ENCODE results near the gene CACNA1I. TPM values are rescaled to one million over a fixed set of nuclear protein-coding genes. Genes with fewer than 3 reads are reported as not detected.

The CACNA1I gene
- total and polyA plus RNA-seq, 2 of the 8 experiments (the other 6 are each of a cell fraction or from before 2014, with no cell fraction given) = 0.77 to 1.2 TPM

GRCh38 chr22:39707816-39708215 lies 137.3 kb downstream of the CACNA1I start:
- Histone ChIP-seq H2BK20ac (ENCODE audit: low read length) (no peak overlapping the region), H4K8ac (ENCODE audit: extremely low read depth, insufficient read depth, low read length) (no peak overlapping the region), H3K9ac (replicated peaks in 1 of 4; ENCODE audit: extremely low read depth in 1 of 4, low read depth in 3 of 4, low read length in 3 of 4) (no peak overlapping the region), H3K4me2 (ENCODE audit: insufficient read depth in 1 of 2, low read depth in 2 of 2, low read length in 2 of 2) (no peak overlapping the region), H3K27ac (ENCODE audit: low read depth, low read length) (no peak overlapping the region), H4K5ac (ENCODE audit: insufficient read length, low read depth, low read length) (no peak overlapping the region), H3K4me1 (replicated peaks in 1 of 4; ENCODE audit: control insufficient read depth in 3 of 4, insufficient read depth in 4 of 4, low read length in 3 of 4) (peaks cover 0 to 8% (median 3%) of the 10 kb centered on the region in 4 experiments; a peak in 4 of 7 replicates), H2AFZ (ENCODE audit: low read length) (no peak overlapping the region), H4K91ac (replicated peaks; ENCODE audit: insufficient read length, low read length) (no peak overlapping the region), H2BK15ac (ENCODE audit: low read length) (no peak overlapping the region), H2AK5ac (ENCODE audit: low read depth, low read length) (no peak overlapping the region), H3K23me2 (ENCODE audit: low read depth, low read length) (0 out of 2 replicates have a peak, but pooled peaks cover 2% of the 10 kb centered on the region), H3K79me2 (ENCODE audit: control insufficient read depth in 1 of 2, insufficient read depth in 2 of 2, low read length in 2 of 2) (no peaks in the 10 kb centered on the region), H3K23ac (ENCODE audit: insufficient read length) (no peak overlapping the region), H3K18ac (ENCODE audit: extremely low read depth, low read length) (no peak overlapping the region), H3K27me3 (replicated peaks in 1 of 4; ENCODE audit: control insufficient read depth in 3 of 4, extremely low read depth in 1 of 4, insufficient read depth in 3 of 4, low read length in 3 of 4) (no peaks in the 10 kb centered on the region; a peak in 1 of 7 replicates), H3K56ac (replicated peaks; ENCODE audit: insufficient read length, low read depth, low read length) (no peak overlapping the region), H2BK120ac (replicated peaks; ENCODE audit: low read depth, low read length) (no peak overlapping the region), H3K79me1 (ENCODE audit: low read depth, low read length) (no peaks in the 10 kb centered on the region), H3K4ac (replicated peaks; ENCODE audit: insufficient read length, low read depth, low read length) (no peak overlapping the region), H4K20me1 (replicated peaks in 1 of 2; ENCODE audit: control insufficient read depth in 1 of 2, insufficient read depth in 2 of 2, low read length in 2 of 2) (no peaks in the 10 kb centered on the region), H3K36me3 (ENCODE audit: control insufficient read depth in 2 of 4, insufficient read depth in 4 of 4, low read length in 3 of 4) (no peaks in the 10 kb centered on the region), H3K9me3 (ENCODE audit: insufficient read depth in 2 of 2, low read depth in 1 of 2, low read length in 1 of 2) (no peaks in the 10 kb centered on the region), H2BK12ac (ENCODE audit: low read depth, low read length) (no peak overlapping the region), H3K14ac (ENCODE audit: insufficient read length) (no peak overlapping the region), H3K4me3 (ENCODE audit: extremely low read depth in 1 of 4, insufficient read depth in 2 of 4, low read depth in 3 of 4, low read length in 4 of 4) (no peak overlapping the region), H2BK5ac (ENCODE audit: low read depth, low read length) (no peak overlapping the region)
- ChIA-PET POLR2A (ENCODE audit: partially characterized antibody) (interaction anchor here (0.9 kb wide), 1 partner anchor 25 kb away, joined by 3 read pairs; no protein-coding TSS in a partner anchor), CTCF (ENCODE audit: partially characterized antibody) (interaction anchor here (1.1 kb wide), 1 partner anchor 41 kb away, joined by 3 read pairs; no protein-coding TSS in a partner anchor)
- 94% methylated on average over 5 of the region's 5 CpGs; no CpG with 5 or more reads in 1 of the 2 experiments for WGBS, 2 experiments (ENCODE audit: extremely low coverage in 1 of 2, insufficient coverage in 1 of 2, insufficient read length in 1 of 2, insufficient replicate concordance in 2 of 2, low coverage in 1 of 2, low lambda C conversion rate in 2 of 2, missing lambda C conversion rate in 1 of 2)
- no peak for TF ChIP-seq BCL11A (IDR thresholded peaks at IDR 0.05; ENCODE audit: low read depth in 2 of 2, low read length in 2 of 2)
- TF ChIP-seq ZNF274 (IDR thresholded peaks at IDR 0.05; ENCODE audit: borderline replicate concordance, extremely low read depth, low read length) = no peak
- FAIRE-seq (no peak), DNase-seq (ENCODE audit: low read depth in 1 of 2, low spot score in 2 of 2) (no peak)
